Left kidney (tissue), 8 donors: ENCODE data around the gene LRR1. TPM values are rescaled to one million over a fixed set of nuclear protein-coding genes. Genes with fewer than 3 reads are reported as not detected.
"Not testable (repeated sequence)": the region's sequence is repeated elsewhere in the genome, so short reads cannot be mapped to it uniquely, and the experiment has no call there.

Source experiments
- DNase-seq: peaks from one replicate; pipeline ENCODE4 v3.0.0-alpha.2; 2013
- long read RNA-seq, 8 donors: transcript quantifications; one replicate each; lab custom pipeline, GENCODE V29; 2026
- polyA plus RNA-seq: library from polyadenylated mRNA; unstranded; fragments of 120-200 nt; gene quantifications from one replicate; pipeline ENCODE4 v1.2.1, GENCODE V29; 2013; ENCODE audit not compliant: insufficient read length

The LRR1 gene
- polyA plus RNA-seq, result 17.5 TPM
- long read RNA-seq, donor 1, partial matches to known transcripts, result 0 of 5 reads
- long read RNA-seq, donor 1, other reads (novel, unspliced or antisense), result 0 of 5 reads
- long read RNA-seq, donor 2, partial matches to known transcripts, result 0 of 1 reads
- long read RNA-seq, donor 2, other reads (novel, unspliced or antisense), result 0 of 1 reads
- long read RNA-seq, donor 3, transcript LRR1-201 (4 exons, 1,745 nt), result major isoform, 6 of 7 reads
- long read RNA-seq, donor 3, partial matches to known transcripts, result 0 of 7 reads
- long read RNA-seq, donor 3, other reads (novel, unspliced or antisense), result 0 of 7 reads
- long read RNA-seq, donor 4, partial matches to known transcripts, result 0 of 1 reads
- long read RNA-seq, donor 4, other reads (novel, unspliced or antisense), result 0 of 1 reads
- long read RNA-seq, donor 5, partial matches to known transcripts, result 482 of 1,275 reads
- long read RNA-seq, donor 5, other reads (novel, unspliced or antisense), result 789 of 1,275 reads
- long read RNA-seq, donor 6, partial matches to known transcripts, result 405 of 866 reads
- long read RNA-seq, donor 6, other reads (novel, unspliced or antisense), result 456 of 866 reads
- long read RNA-seq, donor 7, partial matches to known transcripts, result 27 of 56 reads
- long read RNA-seq, donor 7, other reads (novel, unspliced or antisense), result 25 of 56 reads
- long read RNA-seq, donor 8, partial matches to known transcripts, result 0 of 2 reads
- long read RNA-seq, donor 8, other reads (novel, unspliced or antisense), result 0 of 2 reads

GRCh38 chr14:49598485-49599300, at the start of gene LRR1:
Gene LRR1 (plus strand): TSS chr14:49598940. CDS start chr14:49599021, 81 bp downstream.
- peak; percentile 84 for DNase-seq

- no peak for DNase-seq
These were observed 49.3 kb upstream of the LRR1 start for GRCh38 chr14:49549446-49549845.

GRCh38 chr14:49549881-49550280, 48.9 kb upstream of the LRR1 start:
- peak; percentile 12 for DNase-seq

GRCh38 chr14:49550286-49551184, 48.2 kb upstream of the LRR1 start:
- no peak for DNase-seq

- no peak for DNase-seq
These were observed 47.2 kb upstream of the LRR1 start for GRCh38 chr14:49551569-49551968.

GRCh38 chr14:49553106-49553505, 45.6 kb upstream of the LRR1 start:
- no peak for DNase-seq

- no peak for DNase-seq
These were observed 44.8 kb upstream of the LRR1 start for GRCh38 chr14:49553892-49554291.

GRCh38 chr14:49559979-49560768, 38.6 kb upstream of the LRR1 start:
- no peak for DNase-seq

GRCh38 chr14:49566714-49567113, 32.0 kb upstream of the LRR1 start:
- DNase-seq, result no peak

- DNase-seq, result no peak
These were observed 29.5 kb upstream of the LRR1 start for GRCh38 chr14:49569281-49569680.

- DNase-seq, result no peak
These were observed 24.7 kb upstream of the LRR1 start for GRCh38 chr14:49574038-49574437.

- DNase-seq, result no peak
These were observed 20.6 kb upstream of the LRR1 start for GRCh38 chr14:49578141-49578540.

GRCh38 chr14:49579841-49580240, 18.9 kb upstream of the LRR1 start:
- DNase-seq, result no peak

GRCh38 chr14:49581209-49582112, 17.3 kb upstream of the LRR1 start:
- no peak for DNase-seq

GRCh38 chr14:49582113-49582977, 16.4 kb upstream of the LRR1 start:
- DNase-seq, result no peak

- DNase-seq, result no peak
These were observed 15.1 kb upstream of the LRR1 start for GRCh38 chr14:49583629-49584028.

GRCh38 chr14:49584058-49584457, 14.7 kb upstream of the LRR1 start:
- no peak for DNase-seq

- DNase-seq, result not testable (repeated sequence)
These were observed 13.6 kb upstream of the LRR1 start for GRCh38 chr14:49584981-49585640.
